Natural killer cell (primary cell): Measurements from ENCODE around the gene CFAP68. TPM values are rescaled to one million over a fixed set of nuclear protein-coding genes. Genes with fewer than 3 reads are reported as not detected.

Source experiments
- ATAC-seq, 3 donors: fragments of 150-1000 bp in 2 of 3; fragments of 200-7000 bp in 1 of 3; cut with Tn5 transposase; 1 replicate in 1 of 3; 2 replicates in 2 of 3; pipeline ENCODE4 v1.10.0; 2021; ENCODE audit warnings: mild to moderate bottlenecking in 2 of 3, moderate library complexity in 2 of 3
- DNase-seq, 2 donors: peaks; one replicate each; pipeline versions ENCODE4 v3.0.0 to v3.0.0-alpha.2; 2013 to 2021; ENCODE audit warnings: mixed read lengths in 1 of 2
- H3K27ac ChIP-seq: one replicate; pipeline ENCODE4 v1.5.1; 2013; ENCODE audit warnings: mild to moderate bottlenecking, low read length
- H3K27me3 ChIP-seq: one replicate; pipeline ENCODE4 v1.6.1; 2013; ENCODE audit warnings: low read length; ENCODE audit not compliant: control insufficient read depth, insufficient read depth
- H3K36me3 ChIP-seq: one replicate; pipeline ENCODE4 v1.6.1; 2013; ENCODE audit warnings: low read length; ENCODE audit not compliant: control insufficient read depth, insufficient read depth
- H3K4me1 ChIP-seq: one replicate; pipeline ENCODE4 v1.6.1; 2013; ENCODE audit warnings: low read length; ENCODE audit not compliant: control insufficient read depth, insufficient read depth
- H3K4me3 ChIP-seq: one replicate; pipeline ENCODE4 v1.5.1; 2013; ENCODE audit warnings: low read length
- H3K9me3 ChIP-seq: one replicate; pipeline ENCODE4 v1.6.1; 2013; ENCODE audit warnings: low read length; ENCODE audit not compliant: control insufficient read depth, insufficient read depth
- H3K27ac Mint-ChIP-seq, 2 donors: one replicate each; pipeline ENCODE4 v1.8.0; 2022; ENCODE audit warnings: mild to moderate bottlenecking in 2 of 2, mixed read lengths in 2 of 2, moderate library complexity in 1 of 2
- H3K27me3 Mint-ChIP-seq, 2 donors: one replicate each; pipeline ENCODE4 v1.8.0; 2022; ENCODE audit warnings: low read depth in 2 of 2, mixed read lengths in 2 of 2
- H3K36me3 Mint-ChIP-seq: one replicate; pipeline ENCODE4 v1.8.0; 2022; ENCODE audit warnings: mixed read lengths
- H3K4me1 Mint-ChIP-seq, 2 donors: one replicate each; pipeline ENCODE4 v1.8.0; 2022; ENCODE audit warnings: mixed read lengths in 2 of 2
- H3K4me3 Mint-ChIP-seq: one replicate; pipeline ENCODE4 v1.8.0; 2022; ENCODE audit warnings: mild to moderate bottlenecking, moderate library complexity, mixed read lengths
- H3K9me3 Mint-ChIP-seq, 2 donors: one replicate each; pipeline ENCODE4 v1.8.0; 2022; ENCODE audit warnings: mixed read lengths in 2 of 2
- WGBS: methylation state at CpG from one replicate; pipeline ENCODE4 v1.1.7; 2013; ENCODE audit warnings: missing lambda C conversion rate; ENCODE audit not compliant: insufficient coverage; 5-methylcytosine and 5-hydroxymethylcytosine counted together
- intact Hi-C: fragments of 100-400 bp; cut with micrococcal nuclease; formaldehyde crosslinking; loops from one replicate; pipeline ENCODE4 v1.14.2; 2022
- total RNA-seq, 4 donors: library from RNA; stranded (reverse); fragments of 120-200 nt in 1 of 4; gene quantifications; one replicate each; pipeline versions ENCODE4 v1.2.3 to v1.2.4, GENCODE V29; 2013 to 2022
- TF ChIP-seq, protein P1 (sequence below): fragments of 200-600 bp; IDR thresholded peaks from one replicate; pipeline ENCODE4 v1.8.0; 2022; ENCODE audit warnings: antibody characterized with exemption

Gene CFAP68
- total RNA-seq, 3 donors from 2014 or later (not counting 1 experiment from before 2014, with no cell fraction given), result 5.9 to 9.2 (median 7.6) TPM

DNA sequence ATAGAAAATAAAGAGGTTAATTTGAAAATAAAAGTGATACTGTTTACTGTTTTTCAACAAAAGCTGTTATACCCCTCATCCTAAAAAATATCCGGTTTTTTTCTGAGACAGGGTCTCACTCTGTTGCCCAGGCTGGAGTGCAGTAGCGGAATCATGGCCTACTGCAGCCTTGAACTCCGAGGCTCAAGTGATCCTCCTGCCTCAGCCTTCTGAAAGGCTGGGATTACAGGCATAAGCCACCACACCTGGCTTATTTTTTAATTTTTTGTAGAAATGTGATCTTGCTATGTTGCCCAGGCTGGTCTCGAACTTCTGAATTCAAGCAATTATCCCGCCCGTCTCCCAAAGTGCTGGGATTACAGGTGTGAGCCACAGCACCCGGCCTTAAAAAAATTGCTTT, 43.7 kb upstream of the CFAP68 start:
- TF ChIP-seq, protein P1, sequence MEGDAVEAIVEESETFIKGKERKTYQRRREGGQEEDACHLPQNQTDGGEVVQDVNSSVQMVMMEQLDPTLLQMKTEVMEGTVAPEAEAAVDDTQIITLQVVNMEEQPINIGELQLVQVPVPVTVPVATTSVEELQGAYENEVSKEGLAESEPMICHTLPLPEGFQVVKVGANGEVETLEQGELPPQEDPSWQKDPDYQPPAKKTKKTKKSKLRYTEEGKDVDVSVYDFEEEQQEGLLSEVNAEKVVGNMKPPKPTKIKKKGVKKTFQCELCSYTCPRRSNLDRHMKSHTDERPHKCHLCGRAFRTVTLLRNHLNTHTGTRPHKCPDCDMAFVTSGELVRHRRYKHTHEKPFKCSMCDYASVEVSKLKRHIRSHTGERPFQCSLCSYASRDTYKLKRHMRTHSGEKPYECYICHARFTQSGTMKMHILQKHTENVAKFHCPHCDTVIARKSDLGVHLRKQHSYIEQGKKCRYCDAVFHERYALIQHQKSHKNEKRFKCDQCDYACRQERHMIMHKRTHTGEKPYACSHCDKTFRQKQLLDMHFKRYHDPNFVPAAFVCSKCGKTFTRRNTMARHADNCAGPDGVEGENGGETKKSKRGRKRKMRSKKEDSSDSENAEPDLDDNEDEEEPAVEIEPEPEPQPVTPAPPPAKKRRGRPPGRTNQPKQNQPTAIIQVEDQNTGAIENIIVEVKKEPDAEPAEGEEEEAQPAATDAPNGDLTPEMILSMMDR, result no peak
- Histone ChIP-seq H3K27ac (no peak overlapping the region), H3K4me1 (no peaks in the 10 kb centered on the region), H3K4me3 (no peak overlapping the region), H3K36me3 (peaks cover 44% of the 10 kb centered on the region), H3K27me3 (no peaks in the 10 kb centered on the region), H3K9me3 (no peaks in the 10 kb centered on the region)
- no peaks in the 10 kb centered on the region for H3K9me3 Mint-ChIP-seq
- no peak overlapping the region for H3K4me3 Mint-ChIP-seq
- ATAC-seq (no peak), DNase-seq (no peak)
- intact Hi-C loops, result no loop called here
- no peak overlapping the region for H3K27ac Mint-ChIP-seq
- peaks cover 0 to 5% of the 10 kb centered on the region in 2 donors for H3K4me1 Mint-ChIP-seq
- H3K36me3 Mint-ChIP-seq, result peaks cover 15% of the 10 kb centered on the region
- 96% methylated on average over 7 of the region's 7 CpGs for WGBS
- no peaks in the 10 kb centered on the region for H3K27me3 Mint-ChIP-seq

GRCh38 chr11:111836162-111836561, 43.2 kb upstream of the CFAP68 start:
- Mint-ChIP-seq H3K4me3 (no peak overlapping the region), H3K36me3 (peaks cover 15% of the 10 kb centered on the region), H3K27ac (no peak overlapping the region), H3K9me3 (no peaks in the 10 kb centered on the region), H3K4me1 (peaks cover under 1 to 7% of the 10 kb centered on the region in 2 donors), H3K27me3 (no peaks in the 10 kb centered on the region)
- no peak for DNase-seq
- no peak overlapping the region for H3K4me3 ChIP-seq
- TF ChIP-seq, protein P1, result no peak
- no peak for ATAC-seq
- H3K4me1 ChIP-seq, result no peaks in the 10 kb centered on the region
- peaks cover 44% of the 10 kb centered on the region for H3K36me3 ChIP-seq
- H3K9me3 ChIP-seq, result no peaks in the 10 kb centered on the region
- H3K27me3 ChIP-seq, result no peaks in the 10 kb centered on the region
- WGBS, result 89% methylated on average over 1 of the region's 1 CpG
- no peak overlapping the region for H3K27ac ChIP-seq
- intact Hi-C loops, result no loop called here

DNA sequence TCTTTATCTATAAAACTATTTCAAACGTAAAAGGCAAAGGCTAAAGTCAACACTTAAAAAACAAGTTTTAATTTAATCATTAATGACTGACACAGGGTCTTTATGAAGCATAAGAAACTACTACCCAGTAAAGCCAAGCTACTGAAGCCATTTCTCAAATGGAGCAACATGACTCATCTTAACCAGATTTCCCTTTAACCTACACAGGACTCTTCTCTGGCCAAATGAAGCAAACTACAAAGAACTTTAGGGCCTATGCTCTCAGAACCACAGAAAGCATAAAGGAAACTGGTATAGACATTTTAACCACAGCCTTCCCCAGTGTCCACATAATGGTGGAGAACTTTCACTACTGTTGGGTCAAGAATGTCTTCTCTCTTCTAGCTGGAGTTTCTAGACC, 42.6 kb upstream of the CFAP68 start:
- Mint-ChIP-seq H3K36me3 (peaks cover 15% of the 10 kb centered on the region), H3K27ac (no peak overlapping the region), H3K27me3 (no peaks in the 10 kb centered on the region), H3K4me3 (no peak overlapping the region), H3K9me3 (no peaks in the 10 kb centered on the region), H3K4me1 (peaks cover 5 to 9% of the 10 kb centered on the region in 2 donors)
- TF ChIP-seq, protein P1, result no peak
- Histone ChIP-seq H3K27me3 (no peaks in the 10 kb centered on the region), H3K36me3 (peaks cover 44% of the 10 kb centered on the region), H3K4me3 (no peak overlapping the region), H3K27ac (no peak overlapping the region), H3K4me1 (no peaks in the 10 kb centered on the region), H3K9me3 (no peaks in the 10 kb centered on the region)
- intact Hi-C loops, result no loop called here
- WGBS, result 90% methylated on average over 1 of the region's 1 CpG
- DNase-seq, result no peak
- ATAC-seq, result no peak

- DNase-seq (no peak), ATAC-seq (no peak)
- Histone ChIP-seq H3K4me3 (no peak overlapping the region), H3K4me1 (no peaks in the 10 kb centered on the region), H3K36me3 (peaks cover 44% of the 10 kb centered on the region), H3K27ac (no peak overlapping the region), H3K27me3 (no peaks in the 10 kb centered on the region), H3K9me3 (no peaks in the 10 kb centered on the region)
- Mint-ChIP-seq H3K27ac (peak overlapping the region in 1 of 2 donors; percentile 16), H3K4me1 (peaks cover 5 to 9% of the 10 kb centered on the region in 2 donors), H3K9me3 (no peaks in the 10 kb centered on the region), H3K27me3 (no peaks in the 10 kb centered on the region), H3K4me3 (no peak overlapping the region), H3K36me3 (peaks cover 15% of the 10 kb centered on the region)
- intact Hi-C loops, result no loop called here
- WGBS, result 91% methylated on average over 4 of the region's 5 CpGs
- TF ChIP-seq, protein P1, result no peak
Observed at GRCh38 chr11:111837366-111837891, 41.9 kb upstream of the CFAP68 start.
